Gastroesophageal sphincter (tissue), 4 donors: ENCODE results near the gene GABRB2. TPM values are rescaled to one million over a fixed set of nuclear protein-coding genes. Genes with fewer than 3 reads are reported as not detected.

Experiments
- ATAC-seq: fragments of 150-250 bp; one replicate; pipeline ENCODE4 v1.9.1; 2016; ENCODE audit warnings: mild to moderate bottlenecking, moderate library complexity
- H3K27ac ChIP-seq, 4 donors: fragments of 200-600 bp; sonication (generic) in 3 of 4; 1 replicate in 3 of 4; 2 replicates in 1 of 4; pipeline ENCODE4 v1.5.1; 2016 to 2019
- H3K27me3 ChIP-seq: fragments of 200-600 bp; sonication (generic); one replicate; pipeline ENCODE4 v1.5.1; 2019
- H3K36me3 ChIP-seq, 2 donors: fragments of 200-600 bp; sonication (generic); one replicate each; pipeline ENCODE4 v1.5.1; 2019; ENCODE audit warnings: control low read depth in 1 of 2
- H3K4me1 ChIP-seq, 3 donors: fragments of 200-600 bp; sonication (generic); 1 replicate in 2 of 3; 2 replicates in 1 of 3; pipeline ENCODE4 v1.5.1; 2016 to 2019; ENCODE audit warnings: control low read depth in 2 of 3
- H3K4me3 ChIP-seq, 2 donors: fragments of 200-600 bp; sonication (generic); one replicate each; pipeline ENCODE4 v1.5.1; 2019; ENCODE audit warnings: mild to moderate bottlenecking in 1 of 2, moderate library complexity in 1 of 2
- H3K9me3 ChIP-seq, 3 donors: fragments of 200-600 bp; sonication (generic); one replicate each; pipeline ENCODE4 v1.5.1; 2017 to 2019; ENCODE audit warnings: control low read depth in 2 of 3
- EP300 ChIP-seq: sonication (generic); formaldehyde crosslinking; IDR thresholded peaks from one replicate; pipeline ENCODE4 v1.6.1; 2017; ENCODE audit warnings: antibody characterized with exemption, mild to moderate bottlenecking
- POLR2A ChIP-seq, 2 donors: fragments of 450-650 bp; IDR thresholded peaks; one replicate each; pipeline ENCODE4 v1.6.1; 2017; ENCODE audit warnings: antibody characterized with exemption in 2 of 2, mild to moderate bottlenecking in 2 of 2, moderate library complexity in 1 of 2
- POLR2AphosphoS5 ChIP-seq: sonication (generic); formaldehyde crosslinking; IDR thresholded peaks from one replicate; pipeline ENCODE4 v1.6.1; 2017; ENCODE audit warnings: antibody characterized with exemption
- WGBS, 2 donors: methylation state at CpG; one replicate each; pipeline ENCODE4 v1.1.5; 2018; ENCODE audit warnings: low coverage in 1 of 2; 5-methylcytosine and 5-hydroxymethylcytosine counted together
- total RNA-seq, 4 donors: library from RNA; depleted of rRNA; stranded (reverse); fragments of >200 nt; gene quantifications; one replicate each; pipeline ENCODE4 v1.1.0, GENCODE V29; 2016
- TF ChIP-seq, protein P1 (sequence below), 4 experiments: fragments of 200-600 bp in 2 of 4; fragments of 450-650 bp in 2 of 4; sonication (generic) in 1 of 4; IDR thresholded peaks; one replicate each; pipeline ENCODE4 v1.5.1; 2017 to 2019; ENCODE audit warnings: antibody characterized with exemption in 4 of 4, mild to moderate bottlenecking in 2 of 4, moderate library complexity in 2 of 4

GABRB2 gene
- total RNA-seq, 4 donors from 2014 or later: 1.0 to 17.3 (median 1.1) TPM

DNA sequence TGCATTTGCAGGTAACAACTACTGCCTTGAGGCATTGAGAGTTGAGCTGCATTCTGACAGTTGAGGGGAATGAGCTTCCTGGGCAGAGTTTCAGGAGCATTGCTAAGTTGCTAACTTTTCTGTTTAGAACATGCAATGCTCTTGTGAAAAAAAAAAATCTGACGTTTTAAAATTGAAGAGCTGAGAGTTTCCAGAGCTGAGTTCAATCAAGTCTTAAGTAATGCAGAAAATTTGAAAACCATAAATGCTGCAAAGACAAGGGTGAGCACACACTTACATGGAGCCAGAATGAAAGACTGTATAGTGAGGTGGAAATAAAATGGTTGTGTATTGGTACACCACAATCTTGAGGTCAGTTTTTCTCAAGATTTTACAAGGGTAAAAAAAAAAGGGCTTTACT, 166.0 kb downstream of the GABRB2 start:
- TF ChIP-seq POLR2AphosphoS5 (no peak), POLR2A (IDR thresholded peaks at IDR 0.05) (no peak), EP300 (no peak)
- TF ChIP-seq, protein P1, sequence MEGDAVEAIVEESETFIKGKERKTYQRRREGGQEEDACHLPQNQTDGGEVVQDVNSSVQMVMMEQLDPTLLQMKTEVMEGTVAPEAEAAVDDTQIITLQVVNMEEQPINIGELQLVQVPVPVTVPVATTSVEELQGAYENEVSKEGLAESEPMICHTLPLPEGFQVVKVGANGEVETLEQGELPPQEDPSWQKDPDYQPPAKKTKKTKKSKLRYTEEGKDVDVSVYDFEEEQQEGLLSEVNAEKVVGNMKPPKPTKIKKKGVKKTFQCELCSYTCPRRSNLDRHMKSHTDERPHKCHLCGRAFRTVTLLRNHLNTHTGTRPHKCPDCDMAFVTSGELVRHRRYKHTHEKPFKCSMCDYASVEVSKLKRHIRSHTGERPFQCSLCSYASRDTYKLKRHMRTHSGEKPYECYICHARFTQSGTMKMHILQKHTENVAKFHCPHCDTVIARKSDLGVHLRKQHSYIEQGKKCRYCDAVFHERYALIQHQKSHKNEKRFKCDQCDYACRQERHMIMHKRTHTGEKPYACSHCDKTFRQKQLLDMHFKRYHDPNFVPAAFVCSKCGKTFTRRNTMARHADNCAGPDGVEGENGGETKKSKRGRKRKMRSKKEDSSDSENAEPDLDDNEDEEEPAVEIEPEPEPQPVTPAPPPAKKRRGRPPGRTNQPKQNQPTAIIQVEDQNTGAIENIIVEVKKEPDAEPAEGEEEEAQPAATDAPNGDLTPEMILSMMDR (IDR thresholded peaks at IDR 0.05): no peak
- WGBS, 2 donors: 7 to 38% methylated on average over 1 of the region's 1 CpG
- no peaks in the 10 kb centered on the region for H3K27me3 ChIP-seq

DNA sequence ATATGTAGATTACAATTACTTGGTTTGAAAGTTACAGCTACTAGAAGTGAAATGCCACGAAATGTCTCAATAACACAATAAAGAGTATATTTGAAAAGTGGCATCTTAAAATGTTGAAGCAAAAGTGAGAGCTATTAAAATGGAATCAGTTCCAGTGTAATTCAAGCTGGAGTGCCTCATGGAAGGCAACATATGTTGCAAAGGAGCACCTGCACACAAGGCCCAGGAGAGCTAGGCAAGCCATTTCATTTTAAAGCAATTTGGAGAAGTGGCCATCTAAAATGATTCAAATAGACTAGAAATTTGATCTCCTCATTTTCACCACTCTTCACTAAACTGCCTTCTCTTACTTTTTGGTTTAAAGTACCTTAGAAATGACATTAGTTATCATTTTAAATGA, 167.8 kb downstream of the GABRB2 start:
- Histone ChIP-seq H3K4me1 (no peaks in the 10 kb centered on the region), H3K27ac (no peak overlapping the region), H3K36me3 (no peaks in the 10 kb centered on the region), H3K4me3 (no peak overlapping the region), H3K9me3 (no peaks in the 10 kb centered on the region), H3K27me3 (no peaks in the 10 kb centered on the region)
- TF ChIP-seq POLR2A (IDR thresholded peaks at IDR 0.05) (no peak), EP300 (no peak), POLR2AphosphoS5 (no peak)
- TF ChIP-seq, protein P1 (IDR thresholded peaks at IDR 0.05): no peak
- WGBS, 2 donors: 63 to 92% methylated on average over 1 of the region's 1 CpG
- ATAC-seq: no peak

More for the DNA sequence above, 166.0 kb downstream of the GABRB2 start:
- no peak overlapping the region for H3K4me3 ChIP-seq
- H3K9me3 ChIP-seq: no peaks in the 10 kb centered on the region
- H3K4me1 ChIP-seq: no peaks in the 10 kb centered on the region
- H3K27ac ChIP-seq: no peak overlapping the region
- no peaks in the 10 kb centered on the region for H3K36me3 ChIP-seq
- ATAC-seq: no peak

DNA sequence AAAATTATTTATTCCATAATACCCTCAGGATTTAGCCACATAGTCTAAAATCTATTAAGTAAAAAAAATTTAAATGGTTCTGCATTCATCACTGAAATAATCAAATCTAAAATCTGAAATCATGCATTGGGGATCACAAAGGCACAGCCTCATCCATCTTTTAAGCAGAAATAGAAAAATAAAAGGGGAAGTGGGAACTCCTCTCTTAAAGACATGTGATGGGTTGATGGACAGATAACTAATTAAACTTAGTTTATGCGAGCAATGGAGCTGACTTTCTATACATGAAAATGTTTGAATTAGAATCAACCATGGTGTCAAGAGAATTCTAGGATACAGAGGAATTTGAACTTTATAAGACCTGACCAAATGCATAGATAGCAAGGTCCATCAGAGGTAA, 170.5 kb downstream of the GABRB2 start:
- Histone ChIP-seq H3K9me3 (no peaks in the 10 kb centered on the region), H3K27ac (no peak overlapping the region), H3K4me1 (no peaks in the 10 kb centered on the region), H3K27me3 (no peaks in the 10 kb centered on the region), H3K36me3 (no peaks in the 10 kb centered on the region), H3K4me3 (no peak overlapping the region)
- WGBS, 2 donors: 83% methylated on average over 1 of the region's 1 CpG; no CpG with 5 or more reads in 1 of the 2 donors
- ATAC-seq: no peak
- TF ChIP-seq POLR2AphosphoS5 (no peak), POLR2A (IDR thresholded peaks at IDR 0.05) (no peak), EP300 (no peak)
- TF ChIP-seq, protein P1 (IDR thresholded peaks at IDR 0.05): no peak

DNA sequence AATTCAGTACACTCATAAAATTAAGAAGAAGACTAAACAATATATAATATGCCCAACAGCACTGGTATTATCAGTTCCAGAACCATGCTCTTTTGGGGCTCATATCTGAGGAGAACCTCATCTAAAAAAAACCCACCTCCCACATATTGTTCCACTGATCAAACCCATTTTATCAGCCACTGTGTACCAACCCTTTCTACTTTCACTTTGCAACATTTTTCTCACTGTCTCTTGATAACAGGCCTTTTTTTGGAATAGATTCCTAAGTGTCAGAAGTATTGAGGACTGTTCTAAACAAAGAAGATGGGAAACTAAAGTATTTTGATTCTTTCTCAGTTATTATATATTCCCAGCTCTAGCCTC, 173.2 kb downstream of the GABRB2 start:
- Histone ChIP-seq H3K27ac (no peak overlapping the region), H3K27me3 (no peaks in the 10 kb centered on the region), H3K4me1 (no peaks in the 10 kb centered on the region), H3K36me3 (no peaks in the 10 kb centered on the region), H3K4me3 (no peak overlapping the region), H3K9me3 (no peaks in the 10 kb centered on the region)
- TF ChIP-seq POLR2AphosphoS5 (no peak), EP300 (no peak), POLR2A (IDR thresholded peaks at IDR 0.05) (no peak)
- TF ChIP-seq, protein P1 (IDR thresholded peaks at IDR 0.05): no peak
- no peak for ATAC-seq

DNA sequence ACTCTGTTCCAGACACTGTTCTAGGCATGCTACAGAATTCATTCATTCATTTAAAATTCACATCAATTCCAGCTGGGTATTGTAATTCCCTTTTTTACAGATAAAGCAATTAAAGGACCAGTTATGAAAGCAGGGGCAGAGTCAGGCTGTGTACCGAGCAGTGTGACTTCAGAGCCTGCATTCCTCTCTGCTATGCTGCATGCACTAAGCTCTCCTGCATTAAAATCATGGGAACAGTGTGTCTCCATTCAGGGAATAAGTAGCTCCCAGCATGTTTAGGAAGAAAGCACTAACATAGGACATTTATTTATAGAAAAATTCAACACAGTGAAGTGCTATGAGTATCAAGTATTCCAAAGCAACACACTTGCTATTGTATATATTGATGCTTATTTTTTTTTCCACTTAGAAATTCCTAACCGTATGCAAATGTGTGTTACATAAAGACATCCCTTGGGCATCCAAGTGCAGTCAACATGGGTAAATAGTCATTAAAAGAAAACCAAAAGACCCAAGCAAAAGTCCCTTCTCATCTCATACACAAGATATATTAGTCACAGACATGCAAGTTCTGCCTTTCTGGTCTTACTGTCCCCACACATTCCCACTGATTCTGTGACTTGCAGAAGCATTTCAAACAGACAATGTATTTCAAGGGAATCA, 173.7 kb downstream of the GABRB2 start:
- WGBS, 2 donors: 34 to 42% methylated on average over 2 of the region's 2 CpGs
- Histone ChIP-seq H3K4me3 (no peak overlapping the region), H3K27me3 (no peaks in the 10 kb centered on the region), H3K4me1 (no peaks in the 10 kb centered on the region), H3K36me3 (no peaks in the 10 kb centered on the region), H3K27ac (no peak overlapping the region), H3K9me3 (no peaks in the 10 kb centered on the region)
- TF ChIP-seq EP300 (no peak), POLR2AphosphoS5 (no peak), POLR2A (IDR thresholded peaks at IDR 0.05) (no peak)
- TF ChIP-seq, protein P1 (IDR thresholded peaks at IDR 0.05): no peak
- no peak for ATAC-seq
